GM21723 (cell line): Measurements from ENCODE around the gene TBC1D26.
"Not testable (repeated sequence)": the region's sequence is repeated elsewhere in the genome, so short reads cannot be mapped to it uniquely, and the experiment has no call there.

Experiments used
- ATAC-seq: cut with Tn5 transposase; IDR thresholded peaks from one replicate; pipeline ENCODE4 v1.9.1; 2021; ENCODE audit warnings: mild to moderate bottlenecking, moderate library complexity; ENCODE audit not compliant: unreplicated experiment

The TBC1D26 gene

GRCh38 chr17:15742921-15743320 is 10.8 kb downstream of the TBC1D26 start:
- ATAC-seq = no peak

- no peak for ATAC-seq
These were observed 12.1 kb downstream of the TBC1D26 start for GRCh38 chr17:15744074-15744676.

- no peak for ATAC-seq
These were observed 12.8 kb downstream of the TBC1D26 start for GRCh38 chr17:15744885-15745284.

GRCh38 chr17:15749403-15749802 is 17.3 kb downstream of the TBC1D26 start:
- ATAC-seq = not testable (repeated sequence)

- ATAC-seq = not testable (repeated sequence)
These were observed 36.9 kb downstream of the TBC1D26 start for GRCh38 chr17:15768865-15769533.

GRCh38 chr17:15770679-15771078 is 38.6 kb downstream of the TBC1D26 start:
- ATAC-seq = not testable (repeated sequence)

- ATAC-seq = no peak
These were observed 44.8 kb downstream of the TBC1D26 start for GRCh38 chr17:15776871-15777270.

- ATAC-seq = no peak
These were observed 45.2 kb downstream of the TBC1D26 start for GRCh38 chr17:15777297-15777696.

- ATAC-seq = no peak
These were observed 45.6 kb downstream of the TBC1D26 start for GRCh38 chr17:15777717-15778116.

- ATAC-seq = no peak
These were observed 47.0 kb downstream of the TBC1D26 start for GRCh38 chr17:15779119-15779518.

- no peak for ATAC-seq
These were observed 48.1 kb downstream of the TBC1D26 start for GRCh38 chr17:15780188-15780587.

- no peak for ATAC-seq
These were observed 50.8 kb downstream of the TBC1D26 start for GRCh38 chr17:15782866-15783265.

GRCh38 chr17:15783461-15783860 is 51.4 kb downstream of the TBC1D26 start:
- no peak for ATAC-seq

- not testable (repeated sequence) for ATAC-seq
These were observed 52.3 kb downstream of the TBC1D26 start for GRCh38 chr17:15784351-15784750.

- ATAC-seq = not testable (repeated sequence)
These were observed 55.4 kb downstream of the TBC1D26 start for GRCh38 chr17:15787363-15788075.

- not testable (repeated sequence) for ATAC-seq
These were observed 56.3 kb downstream of the TBC1D26 start for GRCh38 chr17:15788365-15788764.
